Measurements from ENCODE around the gene FAM9C.
A peak's percentile ranks its signal among the peaks of the same experiment; 100 is the strongest.

FAM9C gene

GRCh38 chrX:13008851-13009250 lies 35.6 kb downstream of the FAM9C start:
- no peak for DNase-seq

GRCh38 chrX:13008189-13008533 lies 36.3 kb downstream of the FAM9C start:
- DNase-seq = no peak

- DNase-seq = no peak
Measured at GRCh38 chrX:13007519-13008188, 36.8 kb downstream of the FAM9C start.

- peak in 9 of 56 donors; percentile 0 to 35 (median 4) for DNase-seq
Measured at GRCh38 chrX:13005661-13006473, 38.6 kb downstream of the FAM9C start.

GRCh38 chrX:13001961-13002671 lies 42.3 kb downstream of the FAM9C start:
- no peak for DNase-seq

GRCh38 chrX:13001097-13001496 lies 43.3 kb downstream of the FAM9C start:
- DNase-seq = no peak

GRCh38 chrX:13000301-13000811 lies 44.1 kb downstream of the FAM9C start:
- DNase-seq = peak in 7 of 56 donors; percentile 2 to 26 (median 12)

- no peak for DNase-seq
Measured at GRCh38 chrX:12999422-12999821, 45.0 kb downstream of the FAM9C start.

GRCh38 chrX:12997906-12998687 lies 46.3 kb downstream of the FAM9C start:
- DNase-seq = peak in 49 of 56 donors; percentile 0 to 82 (median 38)

GRCh38 chrX:12996934-12997435 lies 47.4 kb downstream of the FAM9C start:
- no peak for DNase-seq

- DNase-seq = no peak
Measured at GRCh38 chrX:12994321-12994720, 50.1 kb downstream of the FAM9C start.

- DNase-seq = no peak
Measured at GRCh38 chrX:12993826-12994225, 50.6 kb downstream of the FAM9C start.

GRCh38 chrX:12992544-12993118 lies 51.8 kb downstream of the FAM9C start:
- DNase-seq = no peak

- no peak for DNase-seq
Measured at GRCh38 chrX:12991575-12991974, 52.8 kb downstream of the FAM9C start.

- DNase-seq = no peak
Measured at GRCh38 chrX:12989461-12989860, 55.0 kb downstream of the FAM9C start.

GRCh38 chrX:12988797-12989196 lies 55.6 kb downstream of the FAM9C start:
- DNase-seq = no peak

- no peak for DNase-seq
Measured at GRCh38 chrX:12987900-12988594, 56.4 kb downstream of the FAM9C start.

GRCh38 chrX:12987340-12987739 lies 57.1 kb downstream of the FAM9C start:
- DNase-seq = no peak

- DNase-seq = no peak
Measured at GRCh38 chrX:12986886-12987285, 57.5 kb downstream of the FAM9C start.

- DNase-seq = no peak
Measured at GRCh38 chrX:12986164-12986779, 58.1 kb downstream of the FAM9C start.

All from amygdala (tissue), 56 donors.